ENCODE data around the gene CASP9. TPM values are rescaled to one million over a fixed set of nuclear protein-coding genes. Genes with fewer than 3 reads are reported as not detected.
"Not testable (repeated sequence)": the region's sequence is repeated elsewhere in the genome, so short reads cannot be mapped to it uniquely, and the experiment has no call there.

CASP9 gene
- total and polyA plus RNA-seq, 3 donors from 2014 or later: 33.8 to 48.5 (median 34.8) TPM

DNA sequence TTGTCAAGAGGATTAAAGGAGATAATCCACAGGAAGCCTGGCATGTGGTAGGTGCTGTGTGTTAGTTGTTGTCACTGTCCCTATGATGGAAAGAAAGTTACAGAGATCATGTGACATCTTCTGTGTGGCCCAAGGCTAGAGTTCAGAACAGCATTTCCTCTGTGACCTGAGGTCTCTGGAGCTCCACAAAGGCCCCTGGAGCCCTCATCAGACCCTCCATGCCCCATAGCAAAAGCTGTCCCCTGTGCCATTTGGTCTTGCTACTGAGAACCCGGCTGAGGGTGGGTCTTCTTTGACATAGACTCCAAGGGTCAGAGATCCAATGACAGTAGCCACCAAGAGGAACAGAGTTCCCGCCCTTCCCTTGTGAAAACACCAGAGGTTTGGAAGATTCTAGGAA lies 40.0 kb downstream of the CASP9 start:
- H3K27ac ChIP-seq: no peak overlapping the region
- H3K4me1 ChIP-seq: no peaks in the 10 kb centered on the region
- intact Hi-C loops (cut with DNase I; ENCODE audit: low total_unique reads): no loop called here
- no peaks in the 10 kb centered on the region for H3K9me3 ChIP-seq
- 91 to 95% methylated on average over 2 of the region's 2 CpGs for WGBS, 2 donors
- H3K4me3 ChIP-seq: no peak overlapping the region
- DNase-seq: no peak
- no peaks in the 10 kb centered on the region for H3K36me3 ChIP-seq (ENCODE audit: low read depth, missing control alignments)
- no peak for TF ChIP-seq POLR2A (IDR thresholded peaks at IDR 0.05)
- TF ChIP-seq, protein P1, sequence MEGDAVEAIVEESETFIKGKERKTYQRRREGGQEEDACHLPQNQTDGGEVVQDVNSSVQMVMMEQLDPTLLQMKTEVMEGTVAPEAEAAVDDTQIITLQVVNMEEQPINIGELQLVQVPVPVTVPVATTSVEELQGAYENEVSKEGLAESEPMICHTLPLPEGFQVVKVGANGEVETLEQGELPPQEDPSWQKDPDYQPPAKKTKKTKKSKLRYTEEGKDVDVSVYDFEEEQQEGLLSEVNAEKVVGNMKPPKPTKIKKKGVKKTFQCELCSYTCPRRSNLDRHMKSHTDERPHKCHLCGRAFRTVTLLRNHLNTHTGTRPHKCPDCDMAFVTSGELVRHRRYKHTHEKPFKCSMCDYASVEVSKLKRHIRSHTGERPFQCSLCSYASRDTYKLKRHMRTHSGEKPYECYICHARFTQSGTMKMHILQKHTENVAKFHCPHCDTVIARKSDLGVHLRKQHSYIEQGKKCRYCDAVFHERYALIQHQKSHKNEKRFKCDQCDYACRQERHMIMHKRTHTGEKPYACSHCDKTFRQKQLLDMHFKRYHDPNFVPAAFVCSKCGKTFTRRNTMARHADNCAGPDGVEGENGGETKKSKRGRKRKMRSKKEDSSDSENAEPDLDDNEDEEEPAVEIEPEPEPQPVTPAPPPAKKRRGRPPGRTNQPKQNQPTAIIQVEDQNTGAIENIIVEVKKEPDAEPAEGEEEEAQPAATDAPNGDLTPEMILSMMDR (IDR thresholded peaks at IDR 0.05): no peak
- no peaks in the 10 kb centered on the region for H3K27me3 ChIP-seq

DNA sequence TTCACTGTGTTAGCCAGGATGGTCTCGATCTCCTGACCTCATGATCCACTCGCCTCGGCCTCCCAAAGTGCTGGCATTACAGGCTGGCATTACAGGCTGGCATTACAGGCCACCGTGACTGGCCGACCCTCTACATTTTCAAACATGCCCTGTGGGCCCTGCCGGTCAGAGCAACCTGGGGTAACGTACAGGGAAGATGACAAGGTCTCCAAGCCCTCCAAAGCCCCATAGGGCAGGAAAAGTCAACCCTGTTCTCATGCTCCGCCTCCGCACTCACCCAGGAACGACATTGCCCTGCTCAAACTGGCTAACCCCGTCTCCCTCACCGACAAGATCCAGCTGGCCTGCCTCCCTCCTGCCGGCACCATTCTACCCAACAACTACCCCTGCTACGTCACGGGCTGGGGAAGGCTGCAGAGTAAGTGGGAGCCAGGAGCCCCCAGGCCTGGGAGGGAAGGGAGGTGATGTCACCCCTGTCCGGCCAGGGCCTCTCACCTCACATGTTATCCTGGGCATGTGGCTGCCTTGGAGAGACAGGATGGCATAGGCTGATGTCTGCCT lies 41.0 kb downstream of the CASP9 start:
- H3K4me3 ChIP-seq; H3K27ac ChIP-seq; H3K36me3 ChIP-seq (ENCODE audit: low read depth, missing control alignments); H3K4me1 ChIP-seq; intact Hi-C loops (cut with DNase I; ENCODE audit: low total_unique reads); H3K27me3 ChIP-seq; DNase-seq; H3K9me3 ChIP-seq: not testable (repeated sequence)
- WGBS, 2 donors: 85 to 86% methylated on average over 15 to 16 of the region's 16 CpGs

DNA sequence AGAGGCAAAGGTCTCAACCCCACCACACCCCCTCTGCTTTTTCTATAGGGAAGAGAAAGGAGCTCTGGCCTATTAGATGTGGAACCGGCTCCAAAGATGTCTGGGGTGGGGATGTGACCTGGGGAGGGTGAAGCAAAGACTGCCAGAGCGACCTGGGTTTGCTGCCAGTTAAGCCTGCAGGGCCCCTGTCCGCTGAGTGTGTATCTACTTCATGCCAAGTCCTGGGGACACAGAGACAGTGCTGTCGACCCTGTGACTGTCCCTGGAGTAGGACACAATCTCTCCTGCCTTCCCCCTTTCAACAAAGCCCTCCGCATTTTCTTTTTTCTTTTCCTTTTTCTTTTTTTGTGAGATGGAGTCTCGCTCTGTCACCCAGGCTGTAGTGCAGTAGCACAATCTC lies 41.6 kb downstream of the CASP9 start:
- H3K4me3 ChIP-seq; intact Hi-C loops (cut with DNase I; ENCODE audit: low total_unique reads); H3K9me3 ChIP-seq; H3K4me1 ChIP-seq; H3K27me3 ChIP-seq; DNase-seq; H3K27ac ChIP-seq; H3K36me3 ChIP-seq (ENCODE audit: low read depth, missing control alignments): not testable (repeated sequence)
- 84 to 89% methylated on average over 6 of the region's 6 CpGs for WGBS, 2 donors

DNA sequence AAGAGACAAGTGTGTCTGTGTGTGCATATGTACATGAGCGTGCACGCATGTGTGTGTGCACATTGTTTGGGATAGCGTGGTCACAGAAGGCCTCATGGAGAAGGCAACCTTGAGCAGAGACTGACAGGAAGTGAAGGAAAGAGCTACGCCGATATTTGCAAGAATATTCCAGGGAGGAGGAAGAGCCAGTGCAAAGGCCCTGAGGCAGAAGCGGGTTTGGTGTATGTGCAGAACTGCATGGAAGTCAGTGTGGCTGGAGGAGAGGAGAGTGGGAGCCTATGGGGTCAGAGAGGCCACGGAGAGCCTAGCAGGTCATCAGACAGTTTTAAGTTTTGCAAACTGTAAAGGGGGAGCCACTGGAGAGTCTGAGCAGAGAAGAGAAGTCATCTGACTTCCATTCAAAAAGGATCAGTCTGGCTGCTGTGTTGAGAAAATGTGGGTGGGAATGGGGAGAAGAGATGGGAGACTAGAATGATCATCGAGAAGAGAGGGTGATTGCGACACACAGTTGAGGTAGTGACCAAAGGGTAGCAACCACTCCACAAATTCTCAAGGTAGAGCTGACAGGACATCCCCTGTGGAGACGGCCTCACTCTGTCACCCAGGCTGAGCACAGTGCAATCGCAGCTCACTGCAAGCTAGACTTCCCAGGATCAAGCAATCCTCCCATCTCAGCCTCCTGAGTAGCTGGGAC lies 44.2 kb downstream of the CASP9 start:
- Histone ChIP-seq H3K9me3 (no peaks in the 10 kb centered on the region), H3K36me3 (ENCODE audit: low read depth, missing control alignments) (no peaks in the 10 kb centered on the region), H3K27me3 (no peaks in the 10 kb centered on the region), H3K4me1 (peaks cover 16% of the 10 kb centered on the region), H3K27ac (no peak overlapping the region), H3K4me3 (no peak overlapping the region)
- DNase-seq: no peak
- TF ChIP-seq POLR2A (IDR thresholded peaks at IDR 0.05): no peak
- TF ChIP-seq, protein P1 (IDR thresholded peaks at IDR 0.05): no peak
- 93 to 94% methylated on average over 11 of the region's 11 CpGs for WGBS, 2 donors
- intact Hi-C loops (cut with DNase I; ENCODE audit: low total_unique reads): no loop called here

DNA sequence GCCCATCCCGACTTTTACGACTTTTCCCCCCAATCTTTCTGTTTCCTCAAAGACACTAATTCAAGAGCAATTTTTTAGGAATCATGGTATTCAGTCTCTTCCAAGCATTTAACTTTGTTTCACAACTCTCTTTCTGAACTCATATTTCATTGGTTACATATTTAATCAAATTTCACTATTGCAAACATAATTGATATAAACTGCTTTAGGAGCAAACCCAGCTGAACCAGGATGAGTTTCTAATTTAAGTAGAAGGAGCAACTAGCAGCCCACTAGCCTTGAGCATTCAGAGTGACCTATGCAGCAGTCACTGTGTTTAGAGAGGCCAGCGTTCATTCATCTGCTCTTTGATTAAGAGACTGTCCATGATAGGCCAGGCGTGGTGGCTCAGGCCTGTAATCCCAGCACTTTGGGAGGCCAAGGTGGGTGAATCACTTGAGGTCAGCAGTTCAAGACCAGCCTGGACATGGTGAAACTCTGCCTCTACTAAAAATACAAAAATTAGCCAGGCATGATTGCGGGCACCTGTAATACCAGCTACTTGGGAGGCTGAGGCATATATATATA lies 46.3 kb downstream of the CASP9 start:
- Histone ChIP-seq H3K27me3 (no peaks in the 10 kb centered on the region), H3K36me3 (ENCODE audit: low read depth, missing control alignments) (no peaks in the 10 kb centered on the region), H3K9me3 (no peaks in the 10 kb centered on the region), H3K4me1 (peaks cover 16% of the 10 kb centered on the region), H3K4me3 (no peak overlapping the region), H3K27ac (no peak overlapping the region)
- TF ChIP-seq, protein P1 (IDR thresholded peaks at IDR 0.05): no peak
- TF ChIP-seq POLR2A (IDR thresholded peaks at IDR 0.05): no peak
- intact Hi-C loops (cut with DNase I; ENCODE audit: low total_unique reads): no loop called here
- DNase-seq: no peak
- WGBS, 2 donors: 78 to 97% methylated on average over 5 of the region's 5 CpGs

Measured in testis (tissue), 3 donors.